ENCODE measurements around the gene GUK1. TPM values are rescaled to one million over a fixed set of nuclear protein-coding genes. Genes with fewer than 3 reads are reported as not detected.

Gene GUK1
- total and polyA plus RNA-seq, 11 donors = 142 to 358 (median 176) TPM

DNA sequence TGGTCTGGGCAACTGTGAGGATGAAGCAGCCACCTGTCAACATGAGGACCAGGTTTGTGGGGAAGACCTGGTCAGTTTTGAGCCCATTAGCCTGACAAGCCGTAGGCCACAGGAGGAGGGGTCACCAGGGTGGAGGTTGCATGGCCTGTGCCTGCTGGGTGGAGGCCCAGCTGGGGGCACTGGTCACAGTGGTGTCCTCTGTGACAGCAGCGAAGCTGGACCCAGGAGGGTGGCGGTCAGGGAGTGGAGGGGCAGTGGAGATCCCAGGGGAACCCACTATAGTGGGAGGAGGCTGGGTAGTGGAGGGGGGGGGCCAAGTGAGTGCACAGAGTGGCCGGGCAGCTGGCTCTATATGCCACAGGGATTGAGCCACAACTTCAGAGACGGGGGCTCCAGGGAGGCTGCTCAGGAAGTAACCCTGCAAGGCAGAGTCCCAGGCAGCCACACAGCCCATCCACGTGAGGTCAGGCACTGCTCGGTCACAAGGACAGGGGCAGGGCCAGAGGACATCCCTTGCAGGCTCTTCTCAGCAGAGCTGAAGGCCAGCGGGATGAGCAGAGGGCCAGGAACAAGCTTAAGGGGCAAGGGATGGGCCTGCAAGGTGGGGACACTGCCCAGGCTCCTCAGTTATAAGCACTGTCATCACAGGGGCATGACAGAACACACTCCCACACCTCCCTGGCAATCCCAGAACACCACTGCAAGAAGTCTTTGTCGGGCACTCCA lies 34.6 kb upstream of the GUK1 start:
- no peak for TF ChIP-seq POLR2A (IDR thresholded peaks at IDR 0.05)
- TF ChIP-seq, protein P1, sequence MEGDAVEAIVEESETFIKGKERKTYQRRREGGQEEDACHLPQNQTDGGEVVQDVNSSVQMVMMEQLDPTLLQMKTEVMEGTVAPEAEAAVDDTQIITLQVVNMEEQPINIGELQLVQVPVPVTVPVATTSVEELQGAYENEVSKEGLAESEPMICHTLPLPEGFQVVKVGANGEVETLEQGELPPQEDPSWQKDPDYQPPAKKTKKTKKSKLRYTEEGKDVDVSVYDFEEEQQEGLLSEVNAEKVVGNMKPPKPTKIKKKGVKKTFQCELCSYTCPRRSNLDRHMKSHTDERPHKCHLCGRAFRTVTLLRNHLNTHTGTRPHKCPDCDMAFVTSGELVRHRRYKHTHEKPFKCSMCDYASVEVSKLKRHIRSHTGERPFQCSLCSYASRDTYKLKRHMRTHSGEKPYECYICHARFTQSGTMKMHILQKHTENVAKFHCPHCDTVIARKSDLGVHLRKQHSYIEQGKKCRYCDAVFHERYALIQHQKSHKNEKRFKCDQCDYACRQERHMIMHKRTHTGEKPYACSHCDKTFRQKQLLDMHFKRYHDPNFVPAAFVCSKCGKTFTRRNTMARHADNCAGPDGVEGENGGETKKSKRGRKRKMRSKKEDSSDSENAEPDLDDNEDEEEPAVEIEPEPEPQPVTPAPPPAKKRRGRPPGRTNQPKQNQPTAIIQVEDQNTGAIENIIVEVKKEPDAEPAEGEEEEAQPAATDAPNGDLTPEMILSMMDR (IDR thresholded peaks at IDR 0.05) = no peak
- 72 to 91% (median 81%) methylated on average over 7 to 9 of the region's 9 CpGs for WGBS, 4 donors
- H3K4me1 ChIP-seq = peaks cover 5 to 56% (median 38%) of the 10 kb centered on the region in 12 donors
- H3K36me3 ChIP-seq = peaks cover 0 to 37% (median 26%) of the 10 kb centered on the region in 9 donors
- no peak overlapping the region for H3K27ac ChIP-seq
- intact Hi-C loops (cut with DNase I) = loop anchor here in 1 of 10 donors (5.0 kb wide), 1 partner anchor 62 kb away; the partner anchor contains the start of gene IBA57
- no peaks in the 10 kb centered on the region for H3K27me3 ChIP-seq
- ATAC-seq = no peak
- no peaks in the 10 kb centered on the region for H3K9me3 ChIP-seq
- H3K4me3 ChIP-seq = no peak overlapping the region
- DNase-seq = no peak

DNA sequence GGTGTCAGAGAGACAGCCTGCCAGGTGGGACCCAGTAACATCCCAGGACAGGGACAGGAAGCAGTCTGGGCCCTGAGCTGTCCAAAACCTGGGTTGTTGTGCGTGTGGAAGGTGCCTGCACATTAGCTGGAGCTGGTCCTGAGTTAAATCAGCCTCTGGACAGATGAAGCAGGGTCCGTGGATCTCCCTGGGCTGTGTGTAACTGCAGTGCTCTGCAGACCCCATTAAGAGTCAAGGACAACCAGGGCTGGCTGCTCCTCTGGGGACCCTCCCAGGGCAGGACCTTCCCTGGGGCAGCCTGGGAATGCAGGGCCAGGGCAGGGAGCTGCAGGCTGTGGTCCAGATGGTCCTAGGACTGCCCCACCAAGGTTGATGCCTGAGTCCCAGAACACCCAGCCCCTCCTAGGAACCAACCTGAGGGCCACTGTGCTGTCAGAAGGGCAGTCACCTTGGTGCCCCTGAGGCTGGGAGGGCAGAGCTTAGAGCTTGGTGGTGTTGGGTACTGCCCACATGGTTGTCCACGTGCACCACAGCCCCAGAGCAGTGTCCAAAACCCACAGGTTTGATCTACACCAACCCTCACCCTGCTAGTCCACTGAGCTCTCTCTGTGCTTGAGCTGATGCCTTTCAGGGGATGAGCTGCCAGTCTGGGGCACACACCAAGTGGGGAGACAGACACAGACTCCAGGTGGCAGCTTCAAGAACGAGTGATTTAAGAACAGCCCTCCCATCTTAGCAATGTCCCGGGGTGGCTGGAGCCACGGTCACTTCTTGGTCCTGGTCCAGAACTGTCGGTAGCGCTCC lies 33.9 kb upstream of the GUK1 start:
- WGBS, 4 donors = 82 to 87% (median 86%) methylated on average over 7 to 8 of the region's 8 CpGs
- intact Hi-C loops (cut with DNase I) = loop anchor here in 1 of 10 donors (5.0 kb wide), 1 partner anchor 61 kb away; the partner anchor contains the start of gene IBA57
- no peak for TF ChIP-seq POLR2A (IDR thresholded peaks at IDR 0.05)
- TF ChIP-seq, protein P1 (IDR thresholded peaks at IDR 0.05) = no peak

DNA sequence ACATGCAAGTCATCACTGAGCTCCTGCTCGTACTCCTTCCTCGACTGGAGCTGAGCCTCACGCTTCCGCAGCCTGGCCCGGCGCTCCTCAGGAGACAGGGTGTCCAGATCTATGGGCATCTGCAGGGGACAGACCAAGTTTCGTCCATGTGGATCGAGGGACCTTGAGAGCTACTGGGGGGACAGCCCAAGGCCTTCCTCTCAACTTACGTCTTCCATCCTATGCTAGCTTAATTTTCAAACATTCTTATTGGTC lies 33.4 kb upstream of the GUK1 start:
- H3K9me3 ChIP-seq = no peaks in the 10 kb centered on the region
- intact Hi-C loops (cut with DNase I) = loop anchor here in 1 of 10 donors (5.0 kb wide), 1 partner anchor 61 kb away; the partner anchor contains the start of gene IBA57
- ATAC-seq (no peak), DNase-seq (no peak)
- no peaks in the 10 kb centered on the region for H3K27me3 ChIP-seq
- H3K27ac ChIP-seq = no peak overlapping the region
- WGBS, 4 donors = 88 to 92% (median 89%) methylated on average over 9 of the region's 9 CpGs
- peaks cover 0 to 26% (median 21%) of the 10 kb centered on the region in 9 donors for H3K36me3 ChIP-seq
- TF ChIP-seq, protein P1 (IDR thresholded peaks at IDR 0.05) = no peak
- TF ChIP-seq POLR2A (IDR thresholded peaks at IDR 0.05) = no peak
- no peak overlapping the region for H3K4me3 ChIP-seq
- peaks cover 5 to 52% (median 35%) of the 10 kb centered on the region in 12 donors for H3K4me1 ChIP-seq

More for the DNA sequence above, 33.9 kb upstream of the GUK1 start:
- Histone ChIP-seq H3K27me3 (no peaks in the 10 kb centered on the region), H3K4me3 (no peak overlapping the region), H3K36me3 (peaks cover 0 to 30% (median 22%) of the 10 kb centered on the region in 9 donors), H3K4me1 (peaks cover 5 to 56% (median 39%) of the 10 kb centered on the region in 12 donors), H3K9me3 (no peaks in the 10 kb centered on the region), H3K27ac (no peak overlapping the region)
- DNase-seq (no peak), ATAC-seq (no peak)

DNA sequence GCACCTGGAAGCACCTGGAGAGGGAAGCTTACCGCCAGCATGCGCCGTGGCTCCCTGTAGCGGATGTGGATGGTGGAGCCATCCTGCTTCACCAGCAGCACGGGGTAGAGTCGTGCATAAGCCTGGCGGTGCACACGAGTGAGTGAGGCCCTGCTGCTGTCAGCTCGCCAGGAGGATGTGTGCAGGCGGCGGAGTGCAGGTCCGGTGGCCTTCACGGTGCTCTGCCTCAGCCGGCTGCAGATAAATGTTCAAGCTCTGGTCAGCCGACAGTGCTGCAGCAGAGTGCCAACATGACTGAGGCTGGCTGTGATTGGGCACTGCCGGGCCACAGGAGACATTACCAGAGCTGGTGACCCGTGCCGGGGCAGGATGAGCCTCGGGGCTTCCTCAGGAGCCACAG lies 32.4 kb upstream of the GUK1 start:
- Histone ChIP-seq H3K4me3 (peak overlapping the region in 2 of 12 donors; percentile 65 to 82), H3K36me3 (peaks cover 0 to 26% (median 21%) of the 10 kb centered on the region in 9 donors), H3K4me1 (peaks cover 5 to 43% (median 29%) of the 10 kb centered on the region in 12 donors), H3K27me3 (no peaks in the 10 kb centered on the region), H3K27ac (no peak overlapping the region), H3K9me3 (no peaks in the 10 kb centered on the region)
- no peak for ATAC-seq
- 84 to 89% (median 87%) methylated on average over 13 to 19 of the region's 19 CpGs for WGBS, 4 donors
- peak in 1 of 5 donors; percentile 34 for DNase-seq
- TF ChIP-seq, protein P1 (IDR thresholded peaks at IDR 0.05) = no peak
- TF ChIP-seq POLR2A (IDR thresholded peaks at IDR 0.05) = no peak
- intact Hi-C loops (cut with DNase I) = loop anchor here in 5 of 10 donors (2.0 to 5.0 kb wide), 3 partner anchors 25 to 60 kb away; partner anchors contain the start of genes ARF1 (in 3 of the 5), GUK1 (in 1 of the 5) and IBA57 (in 1 of the 5)
